NCI-H2196 (cell line): Measurements from ENCODE around the gene IRX1.

Experiments
- DNase-seq: peaks from one replicate; lab custom pipeline; 2025; ENCODE audit not compliant: unreplicated experiment; lab: John Stamatoyannopoulos, UW

The IRX1 gene

GRCh38 chr5:3600106-3601060 is 4.8 kb downstream of the IRX1 start:
- no peak for DNase-seq

DNA sequence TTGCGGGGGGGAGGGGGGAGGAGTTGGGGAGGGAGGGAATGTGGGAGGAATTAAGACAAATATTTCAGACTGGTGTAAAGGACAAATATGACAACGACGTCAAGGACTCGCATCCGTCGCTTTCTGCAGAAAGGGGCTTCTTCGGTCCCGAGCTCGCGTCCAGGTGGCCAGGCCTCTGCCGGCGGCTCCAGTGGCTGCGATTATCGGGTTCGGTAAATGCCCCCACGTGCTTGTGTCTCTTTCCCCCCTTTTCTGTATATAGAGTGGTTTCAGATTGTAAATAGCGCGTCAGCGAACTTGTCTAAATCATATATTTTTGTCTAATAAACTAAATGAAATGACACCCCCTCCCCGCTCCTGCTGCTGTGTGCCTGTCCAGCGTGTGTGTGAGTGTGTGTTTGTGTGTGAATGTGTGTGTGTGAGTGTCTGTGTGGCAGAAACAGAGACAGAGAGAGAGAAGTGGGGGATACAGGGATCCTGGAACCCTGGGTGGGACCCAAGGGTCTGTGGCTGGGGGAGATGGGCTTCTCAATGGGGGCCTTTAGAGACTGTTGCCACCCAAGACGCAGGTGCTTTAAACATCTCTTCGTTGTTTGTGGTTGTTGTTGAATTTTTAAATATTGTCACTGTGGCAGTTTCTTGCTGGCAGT is 5.6 kb downstream of the IRX1 start:
- DNase-seq: no peak

DNA sequence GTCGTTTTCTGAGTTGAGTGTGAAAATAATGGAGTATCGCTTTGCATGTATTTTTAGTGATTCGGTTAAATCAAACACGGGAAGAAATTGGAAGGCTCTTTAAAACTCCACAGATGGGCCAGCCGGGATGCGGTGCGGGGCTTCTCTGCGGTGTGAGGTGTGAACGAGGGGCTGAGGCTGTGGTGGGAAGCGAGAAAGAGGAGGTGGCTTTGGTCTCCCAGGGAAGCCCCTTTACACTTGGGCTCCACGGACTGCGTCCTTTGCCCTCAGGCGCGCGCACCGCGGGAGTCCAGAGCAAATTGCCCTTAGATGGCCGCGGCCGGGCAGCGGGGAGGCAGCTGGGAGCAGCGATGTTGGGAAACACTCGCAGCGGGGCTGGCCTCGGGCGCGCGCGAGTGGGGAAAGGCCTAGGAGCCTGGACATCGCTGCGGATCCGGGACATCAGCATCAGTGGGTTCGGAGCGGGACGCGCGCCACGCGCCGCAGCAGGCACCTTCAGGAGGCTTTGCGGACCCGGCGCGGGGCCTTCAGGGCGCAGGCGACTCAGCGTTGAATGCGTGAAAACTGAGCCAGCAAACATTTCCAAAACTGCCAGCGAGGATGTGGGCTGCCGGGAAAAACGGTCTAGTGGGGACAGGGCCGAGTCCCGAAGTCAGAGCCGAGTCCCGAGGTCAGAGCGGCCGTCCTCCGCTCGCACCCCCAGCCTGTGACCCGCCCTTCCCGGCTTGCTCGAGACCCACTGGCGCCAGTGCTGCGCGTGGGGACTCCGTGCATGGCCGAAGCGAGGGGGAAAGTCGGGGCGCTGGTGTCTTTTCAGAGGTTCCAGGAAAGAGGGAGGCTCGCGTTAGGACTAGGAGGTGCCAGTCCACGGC is 6.5 kb downstream of the IRX1 start:
- DNase-seq: no peak

GRCh38 chr5:3602785-3603502 is 7.3 kb downstream of the IRX1 start:
- no peak for DNase-seq

DNA sequence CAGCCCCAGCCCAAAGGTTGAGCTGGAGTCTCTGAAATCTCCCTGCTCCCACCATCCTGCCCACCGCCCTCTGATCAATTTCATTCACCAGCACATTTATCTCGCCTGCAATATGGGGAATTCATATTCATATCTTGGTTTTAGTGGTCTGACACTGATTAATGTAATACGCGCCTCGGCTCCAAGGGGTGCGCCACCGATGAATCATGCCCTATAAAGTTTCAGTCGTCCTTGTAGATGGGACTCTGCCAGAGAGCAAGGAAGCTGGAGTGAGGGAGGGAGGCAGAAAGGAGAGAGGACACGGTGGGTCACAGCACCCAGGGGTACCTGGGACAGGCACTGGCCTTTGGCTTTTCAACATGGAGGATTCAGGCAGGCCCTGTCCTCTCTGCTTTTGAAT is 8.9 kb downstream of the IRX1 start:
- DNase-seq: no peak

DNA sequence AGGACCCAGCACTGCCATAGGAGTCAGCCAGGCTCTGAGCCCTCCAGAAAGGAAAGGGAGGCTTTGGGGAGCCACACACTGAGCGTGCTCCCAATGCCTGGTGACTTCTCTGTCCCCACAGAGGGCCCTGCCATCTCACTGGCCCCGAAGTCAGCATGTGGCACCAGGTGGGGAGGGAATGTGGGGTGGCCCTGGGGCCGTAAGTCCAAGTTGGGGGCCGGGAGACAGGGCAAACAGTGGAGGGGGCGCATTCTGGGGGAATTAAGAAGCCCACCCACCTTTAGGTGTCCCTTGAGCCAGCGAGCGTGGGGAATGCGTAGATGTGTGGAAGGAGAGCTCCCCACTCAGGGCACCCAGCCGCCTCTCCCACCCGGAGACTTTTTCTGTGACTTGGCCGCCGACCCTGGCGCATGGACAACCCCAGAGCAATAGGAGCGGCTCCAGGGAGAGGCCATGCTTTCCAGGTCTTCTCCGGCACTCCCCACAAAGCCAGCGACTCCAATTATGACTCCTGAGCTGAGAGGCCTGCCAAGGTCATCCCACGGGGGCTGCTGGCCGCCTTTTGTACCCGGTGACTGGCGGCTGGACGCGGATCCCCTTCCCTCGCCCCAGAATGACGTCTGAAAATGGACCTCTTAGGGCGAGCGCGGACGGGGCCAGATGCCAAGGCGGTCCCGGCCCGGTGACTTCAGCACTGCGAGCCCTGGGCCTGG is 9.8 kb downstream of the IRX1 start:
- DNase-seq: no peak

DNA sequence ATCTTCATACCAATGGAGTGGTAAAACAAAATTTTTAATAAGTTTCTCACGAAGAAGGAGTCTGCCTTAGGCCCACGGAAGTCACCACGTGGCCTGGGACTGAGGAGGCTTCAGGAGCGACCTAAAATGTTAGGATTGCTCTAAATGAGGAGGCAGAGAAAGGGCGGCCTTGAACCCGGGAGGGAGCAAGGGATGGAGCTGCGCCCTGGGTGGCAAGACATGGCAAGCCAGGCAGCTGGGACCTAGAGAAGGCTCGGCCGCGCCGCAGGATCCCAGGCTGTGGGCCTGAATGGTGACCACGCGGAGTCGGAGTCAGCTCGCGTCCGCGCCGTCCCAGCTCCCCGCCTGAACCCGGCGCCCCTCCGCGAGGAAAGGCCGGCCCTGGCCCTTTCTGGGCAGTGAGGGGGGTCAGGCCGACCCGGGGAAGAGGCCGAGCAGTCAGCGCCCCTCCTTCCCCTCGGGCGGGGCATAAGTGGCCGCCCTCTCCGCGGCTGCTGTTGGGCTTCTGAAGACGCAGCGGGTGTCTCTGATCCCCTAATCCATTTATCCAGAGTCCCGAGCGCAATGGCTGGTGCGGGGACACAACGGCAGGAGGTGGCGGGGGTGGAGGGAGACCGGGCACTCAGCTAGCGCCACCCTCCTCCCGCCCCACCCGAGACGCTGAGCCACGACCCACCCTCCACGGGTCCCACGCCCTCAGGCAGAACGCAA is 10.6 kb downstream of the IRX1 start:
- no peak for DNase-seq

- no peak for DNase-seq
These were observed 12.0 kb downstream of the IRX1 start for GRCh38 chr5:3607541-3608181.

GRCh38 chr5:3609120-3609681 is 13.6 kb downstream of the IRX1 start:
- DNase-seq: no peak

DNA sequence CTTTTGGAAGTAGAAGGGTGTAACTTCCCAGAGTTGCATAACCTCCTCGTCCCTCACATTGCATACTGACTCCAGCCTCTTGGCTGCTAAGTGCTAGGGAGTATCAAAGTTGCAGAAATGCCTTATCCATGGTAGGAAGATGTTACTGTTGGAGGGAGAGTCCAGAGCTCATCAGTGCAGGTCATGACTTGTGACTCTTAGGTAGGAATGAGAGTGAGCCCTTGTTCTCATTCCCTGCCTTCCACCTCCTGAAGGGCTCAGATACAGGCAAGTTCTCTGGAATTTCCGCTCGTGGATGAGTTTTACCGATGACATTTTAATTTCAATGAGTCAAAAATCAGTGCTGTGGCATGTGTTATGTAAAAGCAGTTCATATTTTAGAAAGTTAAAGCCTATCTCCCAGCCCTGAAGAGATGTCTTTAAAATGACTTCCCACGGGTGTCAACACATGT is 17.0 kb downstream of the IRX1 start:
- DNase-seq: no peak

- no peak for DNase-seq
These were observed 18.1 kb downstream of the IRX1 start for GRCh38 chr5:3613726-3614125.

GRCh38 chr5:3615217-3615616 is 19.6 kb downstream of the IRX1 start:
- DNase-seq: no peak

DNA sequence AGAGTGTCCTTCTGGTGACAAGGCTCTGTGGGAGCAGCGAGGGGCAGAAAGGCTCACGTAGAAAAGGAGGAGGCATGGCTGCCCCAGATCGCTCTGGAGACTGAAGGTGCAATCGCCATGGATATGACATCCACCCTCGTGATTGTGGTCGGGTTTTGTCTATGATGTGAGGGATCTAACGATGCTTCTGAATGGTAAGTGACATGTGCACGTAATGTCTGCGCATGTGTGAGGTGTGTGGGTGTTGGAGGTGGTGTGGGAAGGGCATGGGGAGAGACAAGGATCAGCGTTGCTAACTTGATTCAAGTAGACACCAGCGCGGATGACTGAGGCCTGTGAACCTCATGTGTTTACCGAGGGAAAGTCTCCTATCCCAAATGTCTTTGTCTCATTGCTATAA is 20.2 kb downstream of the IRX1 start:
- DNase-seq: no peak

DNA sequence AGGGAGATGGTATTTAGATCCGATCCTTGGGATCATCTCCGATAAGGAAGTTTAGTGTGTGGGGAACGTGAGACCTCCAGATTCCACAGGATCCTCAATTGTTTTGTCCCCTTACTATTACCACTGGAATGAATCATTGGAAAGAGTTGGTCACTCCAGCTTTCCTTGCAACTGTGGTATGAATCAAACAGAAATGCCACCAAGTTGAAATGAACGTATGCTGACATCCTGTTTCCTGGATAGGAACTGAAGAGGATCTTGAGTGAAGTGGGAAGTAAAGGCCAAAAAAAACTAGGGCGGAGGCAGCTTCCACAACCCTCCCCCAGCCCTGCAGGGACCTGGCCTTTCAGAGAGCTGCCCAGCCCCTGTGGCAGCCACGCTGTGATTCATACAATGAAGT is 23.9 kb downstream of the IRX1 start:
- no peak for DNase-seq

- no peak for DNase-seq
These were observed 27.3 kb downstream of the IRX1 start for GRCh38 chr5:3622961-3623360.

DNA sequence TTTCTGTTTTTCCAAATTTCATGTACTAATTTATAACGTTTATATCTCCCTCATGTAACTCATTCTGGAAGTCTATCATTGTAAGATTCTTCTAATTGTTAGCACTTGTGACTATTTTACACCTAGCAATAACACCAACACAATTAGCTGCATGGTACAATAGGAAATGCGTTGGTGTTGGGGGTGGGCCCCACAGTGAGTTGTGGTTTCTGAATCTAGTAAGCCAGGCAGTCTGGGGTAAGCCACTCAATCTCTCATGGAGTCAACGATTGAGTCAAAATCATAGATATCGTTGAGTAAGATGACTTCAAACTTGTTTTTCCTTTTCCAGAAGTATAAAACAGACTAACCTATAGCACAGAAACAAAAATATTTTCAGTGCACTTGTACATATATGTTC is 30.0 kb downstream of the IRX1 start:
- no peak for DNase-seq

- no peak for DNase-seq
These were observed 38.4 kb downstream of the IRX1 start for GRCh38 chr5:3634061-3634460.

- DNase-seq: no peak
These were observed 43.5 kb downstream of the IRX1 start for GRCh38 chr5:3639175-3639574.

DNA sequence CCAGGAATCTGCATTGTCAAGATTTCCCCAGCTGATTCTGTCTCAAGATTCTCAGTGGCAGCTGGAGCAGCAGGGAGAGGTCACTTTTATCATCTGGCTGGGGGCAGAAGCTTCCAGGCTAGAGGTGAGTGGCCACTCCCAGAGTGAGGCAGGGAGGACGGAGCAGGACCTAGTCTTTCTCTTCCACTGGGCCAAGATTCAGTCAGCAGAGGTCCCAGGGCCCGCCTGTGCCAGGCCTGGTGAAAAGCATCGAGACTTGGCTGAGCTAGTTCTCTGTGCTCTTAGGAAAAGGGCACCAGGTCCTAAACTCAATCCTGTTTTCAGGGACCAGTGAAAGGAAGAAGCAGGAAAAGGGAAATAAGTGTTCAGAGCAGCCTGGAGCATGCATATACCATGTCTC is 46.6 kb downstream of the IRX1 start:
- no peak for DNase-seq
